Natural killer cell (primary cell): Measurements from ENCODE around the gene ARMS2. TPM values are rescaled to one million over a fixed set of nuclear protein-coding genes. Genes with fewer than 3 reads are reported as not detected.
A peak's percentile ranks its signal among the peaks of the same experiment; 100 is the strongest.

ENCODE experiments used
- ATAC-seq, 3 donors: fragments of 150-1000 bp in 2 of 3; fragments of 200-7000 bp in 1 of 3; cut with Tn5 transposase; 1 replicate in 1 of 3; 2 replicates in 2 of 3; pipeline ENCODE4 v1.10.0; 2021; ENCODE audit warnings: mild to moderate bottlenecking in 2 of 3, moderate library complexity in 2 of 3
- DNase-seq, 2 donors: peaks; one replicate each; pipeline versions ENCODE4 v3.0.0 to v3.0.0-alpha.2; 2013 to 2021; ENCODE audit warnings: mixed read lengths in 1 of 2
- H3K27ac ChIP-seq: one replicate; pipeline ENCODE4 v1.5.1; 2013; ENCODE audit warnings: mild to moderate bottlenecking, low read length
- H3K27me3 ChIP-seq: one replicate; pipeline ENCODE4 v1.6.1; 2013; ENCODE audit warnings: low read length; ENCODE audit not compliant: control insufficient read depth, insufficient read depth
- H3K36me3 ChIP-seq: one replicate; pipeline ENCODE4 v1.6.1; 2013; ENCODE audit warnings: low read length; ENCODE audit not compliant: control insufficient read depth, insufficient read depth
- H3K4me1 ChIP-seq: one replicate; pipeline ENCODE4 v1.6.1; 2013; ENCODE audit warnings: low read length; ENCODE audit not compliant: control insufficient read depth, insufficient read depth
- H3K4me3 ChIP-seq: one replicate; pipeline ENCODE4 v1.5.1; 2013; ENCODE audit warnings: low read length
- H3K9me3 ChIP-seq: one replicate; pipeline ENCODE4 v1.6.1; 2013; ENCODE audit warnings: low read length; ENCODE audit not compliant: control insufficient read depth, insufficient read depth
- H3K27ac Mint-ChIP-seq, 2 donors: one replicate each; pipeline ENCODE4 v1.8.0; 2022; ENCODE audit warnings: mild to moderate bottlenecking in 2 of 2, mixed read lengths in 2 of 2, moderate library complexity in 1 of 2
- H3K27me3 Mint-ChIP-seq, 2 donors: one replicate each; pipeline ENCODE4 v1.8.0; 2022; ENCODE audit warnings: low read depth in 2 of 2, mixed read lengths in 2 of 2
- H3K36me3 Mint-ChIP-seq: one replicate; pipeline ENCODE4 v1.8.0; 2022; ENCODE audit warnings: mixed read lengths
- H3K4me1 Mint-ChIP-seq, 2 donors: one replicate each; pipeline ENCODE4 v1.8.0; 2022; ENCODE audit warnings: mixed read lengths in 2 of 2
- H3K4me3 Mint-ChIP-seq: one replicate; pipeline ENCODE4 v1.8.0; 2022; ENCODE audit warnings: mild to moderate bottlenecking, moderate library complexity, mixed read lengths
- H3K9me3 Mint-ChIP-seq, 2 donors: one replicate each; pipeline ENCODE4 v1.8.0; 2022; ENCODE audit warnings: mixed read lengths in 2 of 2
- WGBS: methylation state at CpG from one replicate; pipeline ENCODE4 v1.1.7; 2013; ENCODE audit warnings: missing lambda C conversion rate; ENCODE audit not compliant: insufficient coverage; 5-methylcytosine and 5-hydroxymethylcytosine counted together
- intact Hi-C: fragments of 100-400 bp; cut with micrococcal nuclease; formaldehyde crosslinking; loops from one replicate; pipeline ENCODE4 v1.14.2; 2022
- total RNA-seq, 4 donors: library from RNA; stranded (reverse); fragments of 120-200 nt in 1 of 4; gene quantifications; one replicate each; pipeline versions ENCODE4 v1.2.3 to v1.2.4, GENCODE V29; 2013 to 2022
- TF ChIP-seq, protein P1 (sequence below): fragments of 200-600 bp; IDR thresholded peaks from one replicate; pipeline ENCODE4 v1.8.0; 2022; ENCODE audit warnings: antibody characterized with exemption

ARMS2 gene
- total RNA-seq, 3 donors from 2014 or later (not counting 1 experiment from before 2014, with no cell fraction given) = not detected

- H3K9me3 ChIP-seq = no peaks in the 10 kb centered on the region
- no peaks in the 10 kb centered on the region for H3K27me3 Mint-ChIP-seq
- whole genome bisulfite sequencing = 14% methylated on average over 4 of the region's 5 CpGs
- H3K27ac Mint-ChIP-seq = peak overlapping the region; percentile 83 to 96
- DNase-seq (peak; percentile 44 to 62), ATAC-seq (peak; percentile 85 to 98 (median 94))
- H3K4me3 ChIP-seq = no peak overlapping the region
- TF ChIP-seq, protein P1, sequence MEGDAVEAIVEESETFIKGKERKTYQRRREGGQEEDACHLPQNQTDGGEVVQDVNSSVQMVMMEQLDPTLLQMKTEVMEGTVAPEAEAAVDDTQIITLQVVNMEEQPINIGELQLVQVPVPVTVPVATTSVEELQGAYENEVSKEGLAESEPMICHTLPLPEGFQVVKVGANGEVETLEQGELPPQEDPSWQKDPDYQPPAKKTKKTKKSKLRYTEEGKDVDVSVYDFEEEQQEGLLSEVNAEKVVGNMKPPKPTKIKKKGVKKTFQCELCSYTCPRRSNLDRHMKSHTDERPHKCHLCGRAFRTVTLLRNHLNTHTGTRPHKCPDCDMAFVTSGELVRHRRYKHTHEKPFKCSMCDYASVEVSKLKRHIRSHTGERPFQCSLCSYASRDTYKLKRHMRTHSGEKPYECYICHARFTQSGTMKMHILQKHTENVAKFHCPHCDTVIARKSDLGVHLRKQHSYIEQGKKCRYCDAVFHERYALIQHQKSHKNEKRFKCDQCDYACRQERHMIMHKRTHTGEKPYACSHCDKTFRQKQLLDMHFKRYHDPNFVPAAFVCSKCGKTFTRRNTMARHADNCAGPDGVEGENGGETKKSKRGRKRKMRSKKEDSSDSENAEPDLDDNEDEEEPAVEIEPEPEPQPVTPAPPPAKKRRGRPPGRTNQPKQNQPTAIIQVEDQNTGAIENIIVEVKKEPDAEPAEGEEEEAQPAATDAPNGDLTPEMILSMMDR = no peak
- H3K36me3 Mint-ChIP-seq = peaks cover 15% of the 10 kb centered on the region
- peak overlapping the region; percentile 81 for H3K4me3 Mint-ChIP-seq
- H3K4me1 Mint-ChIP-seq = peaks cover 69 to 78% of the 10 kb centered on the region in 2 donors
- intact Hi-C loops = loop anchor here (1.0 kb wide), 1 partner anchor 47 kb away; no protein-coding TSS in a partner anchor
- peaks cover 31% of the 10 kb centered on the region for H3K4me1 ChIP-seq
- H3K27me3 ChIP-seq = no peaks in the 10 kb centered on the region
- H3K9me3 Mint-ChIP-seq = no peaks in the 10 kb centered on the region
- peaks cover 10% of the 10 kb centered on the region for H3K36me3 ChIP-seq
- peak overlapping the region; percentile 60 for H3K27ac ChIP-seq
Measured at GRCh38 chr10:122422266-122422989, 32.0 kb upstream of the ARMS2 start.

DNA sequence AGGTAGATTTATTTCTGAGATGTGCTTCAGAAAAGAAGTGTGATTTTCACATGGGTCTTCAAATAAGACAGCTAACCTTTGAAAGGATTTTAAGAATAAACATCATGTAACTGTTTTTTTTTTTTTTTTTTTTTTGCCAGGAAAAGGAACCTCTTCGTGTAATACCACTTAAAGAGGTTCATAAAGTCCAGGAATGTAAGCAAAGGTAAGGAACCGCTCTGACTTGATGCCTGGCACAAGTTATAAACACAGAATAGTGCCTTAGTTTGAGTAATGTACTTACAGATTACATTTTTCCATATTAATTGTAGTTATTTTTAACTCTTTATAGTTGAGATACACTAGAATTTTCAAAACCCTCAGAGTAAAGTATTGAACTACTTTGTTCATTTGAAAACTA is 30.4 kb upstream of the ARMS2 start:
- Mint-ChIP-seq H3K4me3 (peak overlapping the region; percentile 72), H3K27ac (peak overlapping the region; percentile 83 to 96), H3K36me3 (peaks cover 15% of the 10 kb centered on the region), H3K27me3 (no peaks in the 10 kb centered on the region), H3K4me1 (peaks cover 59 to 70% of the 10 kb centered on the region in 2 donors), H3K9me3 (no peaks in the 10 kb centered on the region)
- no peak for ATAC-seq
- 100% methylated on average over 2 of the region's 2 CpGs for WGBS
- Histone ChIP-seq H3K4me1 (peaks cover 25% of the 10 kb centered on the region), H3K36me3 (peaks cover 22% of the 10 kb centered on the region), H3K27ac (peak overlapping the region; percentile 60), H3K4me3 (no peak overlapping the region), H3K27me3 (no peaks in the 10 kb centered on the region), H3K9me3 (no peaks in the 10 kb centered on the region)
- TF ChIP-seq, protein P1 = no peak
- DNase-seq = no peak
- intact Hi-C loops = no loop called here

DNA sequence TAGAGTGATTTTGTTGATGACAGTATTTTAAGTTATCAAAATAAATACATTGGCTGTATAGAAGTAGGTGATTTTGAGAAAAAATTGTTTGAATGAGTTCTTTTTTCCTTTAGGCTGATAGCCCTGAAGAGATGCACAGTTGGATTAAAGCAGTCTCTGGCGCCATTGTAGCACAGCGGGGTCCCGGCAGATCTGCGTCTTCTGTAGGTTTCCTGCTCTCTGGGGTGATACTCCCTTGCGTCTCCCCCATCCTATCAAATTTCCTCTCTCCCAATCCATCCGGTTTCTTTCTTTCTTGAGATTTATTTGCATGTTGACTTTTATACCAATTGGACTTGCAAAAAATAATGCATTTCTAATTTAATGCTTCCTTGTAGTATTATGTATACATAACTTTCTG is 27.6 kb upstream of the ARMS2 start:
- Histone ChIP-seq H3K27ac (no peak overlapping the region), H3K36me3 (peaks cover 35% of the 10 kb centered on the region), H3K9me3 (no peaks in the 10 kb centered on the region), H3K4me3 (no peak overlapping the region), H3K4me1 (peaks cover 12% of the 10 kb centered on the region), H3K27me3 (no peaks in the 10 kb centered on the region)
- TF ChIP-seq, protein P1 = no peak
- ATAC-seq (no peak), DNase-seq (no peak)
- H3K27me3 Mint-ChIP-seq = no peaks in the 10 kb centered on the region
- WGBS = 97% methylated on average over 6 of the region's 6 CpGs
- H3K27ac Mint-ChIP-seq = peak overlapping the region; percentile 81 to 84
- peaks cover 6% of the 10 kb centered on the region for H3K36me3 Mint-ChIP-seq
- intact Hi-C loops = no loop called here
- peaks cover 34 to 45% of the 10 kb centered on the region in 2 donors for H3K4me1 Mint-ChIP-seq
- H3K9me3 Mint-ChIP-seq = no peaks in the 10 kb centered on the region
- H3K4me3 Mint-ChIP-seq = peak overlapping the region; percentile 45
